DMS79 treated with DMSO at 0.1 percent for 48 hours (cell line): Measurements from ENCODE around the gene FAM131A.
A peak's percentile ranks its signal among the peaks of the same experiment; 100 is the strongest.
"Not testable (repeated sequence)": the region's sequence is repeated elsewhere in the genome, so short reads cannot be mapped to it uniquely, and the experiment has no call there.

Experiments used
- DNase-seq: peaks from one replicate; lab custom pipeline; 2025; lab: John Stamatoyannopoulos, UW

FAM131A gene

DNA sequence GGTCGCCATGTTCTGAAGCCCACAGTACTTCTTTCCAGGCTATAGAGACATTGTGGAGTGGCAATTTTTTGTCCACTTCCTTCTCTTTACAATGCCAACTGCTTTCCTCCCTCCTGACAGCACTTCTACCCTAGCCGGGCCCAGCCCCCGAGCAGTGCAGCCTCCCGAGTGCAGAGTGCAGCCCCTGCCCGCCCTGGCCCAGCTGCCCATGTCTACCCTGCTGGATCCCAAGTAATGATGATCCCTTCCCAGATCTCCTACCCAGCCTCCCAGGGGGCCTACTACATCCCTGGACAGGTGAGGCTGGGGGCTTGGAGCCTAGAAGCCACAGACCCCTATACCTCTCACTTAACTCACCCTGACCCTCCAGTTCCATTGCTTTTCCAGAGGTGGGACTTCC is 20.2 kb upstream of the FAM131A start:
- no peak for DNase-seq

- peak; percentile 83 for DNase-seq
Measured at GRCh38 chr3:184320104-184320445, 17.3 kb upstream of the FAM131A start.

GRCh38 chr3:184321666-184322065 is 15.7 kb upstream of the FAM131A start:
- no peak for DNase-seq

DNA sequence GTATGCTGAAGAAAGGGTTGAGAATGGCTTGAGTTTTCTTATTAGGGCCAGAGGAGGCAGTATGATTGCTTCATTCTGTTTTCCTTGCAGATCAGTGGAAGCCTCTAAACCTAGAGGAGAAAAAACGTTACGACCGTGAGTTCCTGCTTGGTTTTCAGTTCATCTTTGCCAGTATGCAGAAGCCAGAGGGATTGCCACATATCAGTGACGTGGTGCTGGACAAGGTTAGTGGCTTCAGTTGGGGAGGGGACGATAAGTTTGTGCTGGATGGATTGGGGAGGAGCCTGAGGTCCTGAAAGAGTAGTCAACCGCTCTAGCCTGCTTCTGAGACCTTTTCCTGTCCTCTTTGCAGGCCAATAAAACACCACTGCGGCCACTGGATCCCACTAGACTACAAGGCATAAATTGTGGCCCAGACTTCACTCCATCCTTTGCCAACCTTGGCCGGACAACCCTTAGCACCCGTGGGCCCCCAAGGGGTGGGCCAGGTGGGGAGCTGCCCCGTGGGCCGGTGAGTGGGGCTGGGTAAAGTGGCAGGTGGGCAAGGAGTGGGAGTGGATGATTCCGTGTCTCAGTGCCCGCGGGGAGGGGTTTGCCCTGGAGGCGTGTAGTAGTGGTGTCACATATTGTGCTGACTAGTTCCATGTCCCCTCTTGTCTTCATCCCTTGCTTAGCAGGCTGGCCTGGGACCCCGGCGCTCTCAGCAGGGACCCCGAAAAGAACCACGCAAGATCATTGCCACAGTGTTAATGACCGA is 14.5 kb upstream of the FAM131A start:
- DNase-seq: no peak

DNA sequence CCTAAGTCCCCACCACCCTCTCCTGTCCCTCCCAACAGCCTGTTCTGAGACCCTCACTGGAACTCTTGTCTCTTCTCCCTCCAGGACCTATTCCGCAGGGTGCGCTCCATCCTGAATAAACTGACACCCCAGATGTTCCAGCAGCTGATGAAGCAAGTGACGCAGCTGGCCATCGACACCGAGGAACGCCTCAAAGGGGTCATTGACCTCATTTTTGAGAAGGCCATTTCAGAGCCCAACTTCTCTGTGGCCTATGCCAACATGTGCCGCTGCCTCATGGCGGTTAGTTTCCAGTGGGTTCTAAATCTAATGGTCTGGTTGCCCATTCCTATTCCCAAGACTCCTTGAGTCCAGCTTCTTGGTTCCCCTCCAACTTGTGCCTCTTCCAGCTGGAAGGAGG is 13.7 kb upstream of the FAM131A start:
- no peak for DNase-seq

DNA sequence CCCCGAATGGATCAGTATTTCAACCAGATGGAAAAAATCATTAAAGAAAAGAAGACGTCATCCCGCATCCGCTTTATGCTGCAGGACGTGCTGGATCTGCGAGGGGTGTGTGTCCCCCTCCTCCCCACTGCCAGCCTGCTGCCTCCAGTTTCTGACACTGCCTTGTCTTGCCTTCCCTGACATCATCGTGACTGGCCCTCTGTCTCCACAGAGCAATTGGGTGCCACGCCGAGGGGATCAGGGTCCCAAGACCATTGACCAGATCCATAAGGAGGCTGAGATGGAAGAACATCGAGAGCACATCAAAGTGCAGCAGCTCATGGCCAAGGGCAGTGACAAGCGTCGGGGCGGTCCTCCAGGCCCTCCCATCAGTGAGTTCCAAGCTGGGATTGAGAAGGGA is 12.1 kb upstream of the FAM131A start:
- no peak for DNase-seq

GRCh38 chr3:184325715-184326369 is 11.6 kb upstream of the FAM131A start:
- DNase-seq: no peak

DNA sequence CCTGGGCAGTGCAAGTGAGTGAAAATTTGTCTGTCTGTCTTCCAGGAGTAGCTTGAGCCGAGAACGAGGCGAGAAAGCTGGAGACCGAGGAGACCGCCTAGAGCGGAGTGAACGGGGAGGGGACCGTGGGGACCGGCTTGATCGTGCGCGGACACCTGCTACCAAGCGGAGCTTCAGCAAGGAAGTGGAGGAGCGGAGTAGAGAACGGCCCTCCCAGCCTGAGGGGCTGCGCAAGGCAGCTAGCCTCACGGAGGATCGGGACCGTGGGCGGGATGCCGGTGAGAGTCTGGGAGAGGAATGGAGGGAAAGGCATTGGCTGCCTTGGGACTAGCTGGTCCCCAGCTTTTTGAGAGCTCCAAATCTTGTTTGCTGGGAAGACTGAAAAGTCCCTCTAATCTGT is 10.2 kb upstream of the FAM131A start:
- DNase-seq: no peak

- no peak for DNase-seq
Measured at GRCh38 chr3:184328516-184328915, 8.9 kb upstream of the FAM131A start.

DNA sequence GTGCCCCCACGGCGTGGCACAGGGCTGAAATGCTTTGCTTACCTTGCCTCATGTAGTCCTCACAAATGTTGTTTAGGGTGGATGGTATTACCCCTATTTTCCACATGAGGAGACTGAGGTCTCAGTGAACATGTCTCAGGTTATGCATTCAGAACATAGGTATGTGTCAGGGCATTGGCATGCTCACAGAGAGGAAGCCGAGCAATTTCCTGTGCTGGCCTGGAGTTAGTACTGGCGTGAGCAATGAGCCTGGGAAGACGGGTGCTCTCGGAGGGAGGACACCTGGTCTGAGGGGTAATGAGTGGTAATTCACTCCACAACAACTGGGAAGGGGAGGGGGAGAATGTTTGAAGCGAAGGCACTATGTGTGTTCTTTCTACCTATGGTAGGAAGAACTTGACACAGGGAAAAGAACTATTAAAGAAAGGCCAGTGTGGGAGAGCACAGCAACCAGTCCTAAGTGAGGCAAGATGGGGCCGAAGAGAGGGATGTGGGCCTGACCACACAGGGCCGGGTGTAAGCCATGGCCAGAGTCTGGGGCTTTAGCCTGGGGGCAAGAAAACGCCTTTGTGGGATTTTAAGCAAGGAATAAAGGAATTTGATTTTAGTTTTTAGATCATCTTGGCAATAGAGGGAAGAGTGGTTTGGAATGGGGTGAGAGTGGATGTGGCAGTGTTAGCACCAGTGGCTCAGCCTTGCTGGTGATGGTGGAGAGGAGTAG is 4.9 kb upstream of the FAM131A start:
- DNase-seq: no peak

- no peak for DNase-seq
Measured at GRCh38 chr3:184333190-184333589, 4.2 kb upstream of the FAM131A start.

GRCh38 chr3:184333700-184334099 is 3.7 kb upstream of the FAM131A start:
- DNase-seq: no peak

DNA sequence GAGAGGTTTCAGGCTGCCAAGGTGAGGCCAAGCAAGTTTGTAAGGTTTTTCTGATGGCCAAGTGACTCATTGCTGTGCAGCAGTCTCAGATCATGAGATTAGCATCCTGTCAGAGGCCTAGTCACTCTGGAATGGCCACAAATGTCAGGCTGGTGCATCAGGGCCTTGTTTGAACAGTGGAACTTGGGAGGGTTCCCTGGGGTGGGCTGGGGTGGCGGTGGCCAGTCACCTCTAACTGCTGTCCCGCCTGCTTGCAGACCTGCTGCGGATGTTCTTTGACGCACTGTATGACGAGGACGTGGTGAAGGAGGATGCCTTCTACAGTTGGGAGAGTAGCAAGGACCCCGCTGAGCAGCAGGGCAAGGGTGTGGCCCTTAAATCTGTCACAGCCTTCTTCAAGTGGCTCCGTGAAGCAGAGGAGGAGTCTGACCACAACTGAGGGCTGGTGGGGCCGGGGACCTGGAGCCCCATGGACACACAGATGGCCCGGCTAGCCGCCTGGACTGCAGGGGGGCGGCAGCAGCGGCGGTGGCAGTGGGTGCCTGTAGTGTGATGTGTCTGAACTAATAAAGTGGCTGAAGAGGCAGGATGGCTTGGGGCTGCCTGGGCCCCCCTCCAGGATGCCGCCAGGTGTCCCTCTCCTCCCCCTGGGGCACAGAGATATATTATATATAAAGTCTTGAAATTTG is 2.8 kb upstream of the FAM131A start:
- DNase-seq: no peak

DNA sequence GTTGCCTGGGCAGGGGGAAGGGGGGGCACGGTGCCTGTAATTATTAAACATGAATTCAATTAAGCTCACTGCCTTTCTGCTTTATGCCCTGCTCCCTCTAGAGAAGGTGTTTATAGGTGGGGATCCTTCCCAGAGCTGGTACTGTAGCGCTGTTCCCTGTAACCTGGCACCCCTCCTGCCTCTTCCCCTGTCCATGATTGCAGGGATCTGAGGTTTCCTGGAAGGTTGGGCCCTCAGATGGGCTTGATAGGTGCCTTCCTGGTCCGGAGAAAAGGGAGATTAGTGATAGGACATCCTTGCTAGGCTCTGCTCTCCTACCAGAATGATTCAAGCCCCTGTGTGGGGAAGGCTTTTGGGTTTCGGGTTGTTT is 2.1 kb upstream of the FAM131A start:
- no peak for DNase-seq

GRCh38 chr3:184335661-184336546 is 1.5 kb upstream of the FAM131A start:
- DNase-seq: peak; percentile 55

DNA sequence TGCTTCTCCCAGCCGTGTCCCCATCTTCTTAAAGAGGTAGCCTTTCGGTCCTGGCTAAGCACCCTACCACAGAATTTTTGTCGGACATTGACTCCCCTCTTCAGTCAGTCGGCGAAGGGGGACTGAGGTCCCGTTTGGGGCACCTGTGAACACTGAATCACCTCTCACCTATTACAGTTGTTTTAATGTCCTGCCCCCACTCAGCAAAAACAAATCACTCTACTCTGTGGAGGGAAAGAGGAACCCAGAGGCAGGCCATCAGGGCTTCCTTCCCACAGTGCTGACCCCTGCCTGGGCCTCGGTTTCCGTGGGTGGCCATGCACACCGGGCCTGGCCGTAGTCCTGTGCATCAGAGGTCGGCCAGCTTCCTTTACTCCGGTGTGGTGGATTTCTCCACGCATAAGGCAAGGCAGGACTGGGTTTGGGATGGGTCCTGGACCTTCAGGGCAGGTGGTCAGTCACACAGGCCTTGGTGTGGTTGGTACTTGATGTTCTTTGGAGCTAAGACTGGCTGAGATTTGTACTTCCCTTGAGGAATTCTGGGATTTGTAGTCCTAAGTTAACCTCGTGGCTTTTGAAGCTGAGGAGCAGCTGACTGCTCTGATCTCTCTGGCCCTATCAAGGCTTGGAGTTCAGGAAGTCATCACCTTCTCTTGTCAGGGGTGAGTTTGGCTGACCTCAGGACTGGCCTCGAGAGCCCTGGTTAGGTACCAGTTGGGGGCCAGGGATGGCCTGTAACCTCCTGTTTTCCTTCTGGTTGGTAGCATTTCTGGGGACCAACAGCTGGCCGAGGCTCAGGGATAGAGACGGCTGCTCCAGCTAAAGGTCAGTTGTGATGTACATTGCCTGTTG is 627 bp upstream of the FAM131A start:
- DNase-seq: peak; percentile 46

DNA sequence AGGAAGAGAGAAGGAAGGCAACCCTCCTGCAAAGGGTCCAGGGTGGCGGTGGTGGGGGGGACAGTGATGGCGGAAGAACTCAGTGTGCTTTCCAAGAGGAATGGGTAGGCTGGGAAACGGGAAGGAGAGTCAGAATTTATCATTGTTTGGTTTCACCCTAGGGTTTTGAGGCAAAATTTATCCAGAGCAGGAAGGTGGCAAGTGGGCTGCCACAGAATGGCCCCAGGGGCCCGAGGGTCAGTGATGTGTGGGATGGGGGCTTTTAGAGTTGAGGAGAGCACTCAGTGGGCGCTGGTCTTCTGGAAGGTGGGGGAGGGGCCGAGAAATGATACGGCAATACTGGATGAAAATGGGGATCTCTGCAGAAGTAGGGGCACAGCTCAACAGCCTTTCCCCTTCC is 581 bp downstream of the FAM131A start:
- no peak for DNase-seq

- DNase-seq: peak; percentile 89
Measured at GRCh38 chr3:184338511-184338945, 1.1 kb downstream of the FAM131A start.

DNA sequence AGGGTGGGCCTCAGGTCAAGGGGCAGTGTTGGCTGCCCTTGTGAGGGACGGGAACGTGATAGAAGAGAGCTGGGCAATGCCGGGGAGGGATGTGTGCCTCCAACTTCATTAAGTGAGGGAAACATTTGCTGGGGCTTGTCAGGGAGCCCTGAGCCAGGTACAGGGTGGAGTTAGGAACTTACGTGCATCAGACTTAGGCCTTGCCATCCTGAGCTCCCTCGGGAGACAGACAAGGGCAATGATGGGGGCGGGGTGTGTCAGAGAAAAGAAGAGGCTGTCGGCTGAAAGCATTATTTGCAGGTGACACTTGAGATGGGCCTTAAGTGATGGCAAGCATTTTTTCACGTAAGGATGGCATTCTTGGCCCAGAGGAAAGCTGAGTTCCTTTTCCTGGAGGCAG is 1.6 kb downstream of the FAM131A start:
- DNase-seq: peak; percentile 68

- DNase-seq: not testable (repeated sequence)
Measured at GRCh38 chr3:184339451-184340135, 2.2 kb downstream of the FAM131A start.
